Adrenal gland (tissue), 12 donors: Measurements from ENCODE around the gene VAPB. TPM values are rescaled to one million over a fixed set of nuclear protein-coding genes. Genes with fewer than 3 reads are reported as not detected.

Experiments
- DNase-seq, 7 donors: peaks; one replicate each; pipeline ENCODE4 v3.0.0-alpha.2; 2019 to 2020
- H3K27ac ChIP-seq, 5 donors: fragments of 200-600 bp; sonication (generic) in 4 of 5; 1 replicate in 3 of 5; 2 replicates in 2 of 5; pipeline versions ENCODE4 v1.5.1 to v1.8.0; 2016 to 2020; ENCODE audit warnings: mild to moderate bottlenecking in 1 of 5
- H3K27me3 ChIP-seq: fragments of 200-600 bp; 2 replicates; pipeline ENCODE4 v1.8.0; 2021
- H3K36me3 ChIP-seq, 2 donors: fragments of 200-600 bp; replicated peaks in 1 of 2; 1 replicate in 1 of 2; 2 replicates in 1 of 2; pipeline versions ENCODE4 v1.5.1 to v1.8.0; 2018 to 2022
- H3K4me1 ChIP-seq, 2 donors: fragments of 200-600 bp; replicated peaks in 1 of 2; 1 replicate in 1 of 2; 2 replicates in 1 of 2; pipeline versions ENCODE4 v1.5.1 to v1.8.0; 2018 to 2021
- H3K4me3 ChIP-seq, 4 donors: fragments of 200-600 bp; sonication (generic) in 3 of 4; one replicate each; pipeline ENCODE4 v1.5.1; 2016 to 2018
- H3K9me3 ChIP-seq, 3 donors: fragments of 200-600 bp; sonication (generic) in 1 of 3; replicated peaks in 1 of 3; 1 replicate in 2 of 3; 2 replicates in 1 of 3; pipeline versions ENCODE4 v1.5.1 to v1.8.0; 2016 to 2021
- POLR2A ChIP-seq, 2 donors: fragments of 450-650 bp; IDR thresholded peaks; one replicate each; pipeline ENCODE4 v1.6.1; 2017; ENCODE audit warnings: antibody characterized with exemption in 2 of 2, mild to moderate bottlenecking in 2 of 2, moderate library complexity in 1 of 2
- WGBS, 4 donors: extraction: QIAGEN DNeasy Blood & Tissue Kit in 2 of 4; methylation state at CpG; one replicate each; pipeline versions ENCODE4 v1.1.5 to v1.1.7; 2013 to 2017; 5-methylcytosine and 5-hydroxymethylcytosine counted together
- intact Hi-C, 2 donors: fragments of 100-400 bp; cut with DNase I; formaldehyde crosslinking; loops; one replicate each; pipeline versions ENCODE4 v1.14.1 to v1.15.0; 2022 to 2023
- polyA plus RNA-seq, 3 donors: library from polyadenylated mRNA; stranded (reverse); fragments of 200-250 nt in 2 of 3; fragments of 350-450 nt in 1 of 3; fragmentation: Illumina TruSeq in 1 of 3; extraction: RNeasy Lipid Tissue Mini Kit (QIAGEN cat#74804) in 1 of 3; gene quantifications; one replicate each; pipeline ENCODE4 v1.2.3, GENCODE V29; 2013 to 2014
- total RNA-seq, 9 donors: library from RNA; depleted of rRNA in 4 of 9; stranded (reverse); fragments of >200 nt in 4 of 9; fragments of 120-200 nt in 1 of 9; fragmentation: NEBNext Ultra II Directional in 1 of 9; extraction: Animal tissue kit (Norgen Biotek cat#: 25700) in 1 of 9; gene quantifications; one replicate each; pipeline versions ENCODE4 v1.1.0 to v1.2.4, GENCODE V29; 2013 to 2023
- TF ChIP-seq, protein P1 (sequence below), 6 experiments: fragments of 450-650 bp in 4 of 6; fragments of 200-600 bp in 2 of 6; sonication (generic) in 1 of 6; IDR thresholded peaks; 1 replicate in 5 of 6; 2 replicates in 1 of 6; pipeline versions ENCODE4 v1.5.1 to v1.8.0; 2016 to 2021; ENCODE audit warnings: antibody characterized with exemption in 6 of 6, mild to moderate bottlenecking in 2 of 6, moderate library complexity in 1 of 6
- donor health status: healthy with polysubstance abuse.
- donor health status: Bipolar disorder and iron deficiency.
- donor health status: DM: yes; HTN: yes; CAD: no.
- donor health status: DM: no; HTN: no; CAD: no.
- donor health status: DM: no; HTN: no; CAD: no.
- donor health status: DM: yes; HTN: yes; CAD: no.

Gene VAPB
- total and polyA plus RNA-seq, 12 donors = 24.6 to 162 (median 40.3) TPM

DNA sequence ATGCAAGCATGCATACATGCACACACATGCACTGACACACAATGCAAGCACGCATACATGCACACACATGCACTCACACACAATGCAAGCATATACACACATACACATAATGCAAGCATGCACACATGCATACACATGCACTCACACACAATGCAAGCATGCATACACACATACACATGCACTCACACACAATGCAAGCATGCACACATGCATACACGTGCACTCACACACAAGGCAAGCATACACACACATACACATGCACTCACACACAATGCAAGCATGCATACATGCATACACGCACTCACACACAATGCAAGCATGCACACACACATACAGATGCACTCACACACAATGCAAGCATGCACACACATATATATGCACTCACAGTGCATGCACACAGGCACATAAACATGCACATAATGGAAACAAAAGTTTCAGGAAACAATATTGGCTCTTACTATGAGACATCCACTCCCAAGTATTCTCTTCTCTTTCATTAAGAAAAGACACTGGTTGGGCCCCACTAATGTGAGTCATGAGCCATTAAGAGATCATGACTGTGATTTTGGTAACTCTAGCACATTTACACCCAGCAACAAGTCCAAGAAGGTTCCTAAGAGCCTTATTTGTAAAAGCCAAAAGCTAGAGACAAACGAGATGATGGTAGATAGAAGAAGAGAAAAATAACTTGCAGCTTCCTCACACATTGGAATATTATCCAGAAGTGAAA is 103.9 kb downstream of the VAPB start:
- no peak for DNase-seq
- 80 to 86% (median 84%) methylated on average over 4 of the region's 4 CpGs for WGBS, 4 donors
- intact Hi-C loops = no loop called here
- no peaks in the 10 kb centered on the region for H3K4me1 ChIP-seq
- TF ChIP-seq, protein P1, sequence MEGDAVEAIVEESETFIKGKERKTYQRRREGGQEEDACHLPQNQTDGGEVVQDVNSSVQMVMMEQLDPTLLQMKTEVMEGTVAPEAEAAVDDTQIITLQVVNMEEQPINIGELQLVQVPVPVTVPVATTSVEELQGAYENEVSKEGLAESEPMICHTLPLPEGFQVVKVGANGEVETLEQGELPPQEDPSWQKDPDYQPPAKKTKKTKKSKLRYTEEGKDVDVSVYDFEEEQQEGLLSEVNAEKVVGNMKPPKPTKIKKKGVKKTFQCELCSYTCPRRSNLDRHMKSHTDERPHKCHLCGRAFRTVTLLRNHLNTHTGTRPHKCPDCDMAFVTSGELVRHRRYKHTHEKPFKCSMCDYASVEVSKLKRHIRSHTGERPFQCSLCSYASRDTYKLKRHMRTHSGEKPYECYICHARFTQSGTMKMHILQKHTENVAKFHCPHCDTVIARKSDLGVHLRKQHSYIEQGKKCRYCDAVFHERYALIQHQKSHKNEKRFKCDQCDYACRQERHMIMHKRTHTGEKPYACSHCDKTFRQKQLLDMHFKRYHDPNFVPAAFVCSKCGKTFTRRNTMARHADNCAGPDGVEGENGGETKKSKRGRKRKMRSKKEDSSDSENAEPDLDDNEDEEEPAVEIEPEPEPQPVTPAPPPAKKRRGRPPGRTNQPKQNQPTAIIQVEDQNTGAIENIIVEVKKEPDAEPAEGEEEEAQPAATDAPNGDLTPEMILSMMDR (IDR thresholded peaks at IDR 0.05) = no peak
- TF ChIP-seq POLR2A (IDR thresholded peaks at IDR 0.05) = no peak
- no peaks in the 10 kb centered on the region for H3K9me3 ChIP-seq
- H3K27ac ChIP-seq = no peak overlapping the region
- H3K36me3 ChIP-seq = no peaks in the 10 kb centered on the region
- H3K27me3 ChIP-seq = no peaks in the 10 kb centered on the region
- H3K4me3 ChIP-seq = no peak overlapping the region

DNA sequence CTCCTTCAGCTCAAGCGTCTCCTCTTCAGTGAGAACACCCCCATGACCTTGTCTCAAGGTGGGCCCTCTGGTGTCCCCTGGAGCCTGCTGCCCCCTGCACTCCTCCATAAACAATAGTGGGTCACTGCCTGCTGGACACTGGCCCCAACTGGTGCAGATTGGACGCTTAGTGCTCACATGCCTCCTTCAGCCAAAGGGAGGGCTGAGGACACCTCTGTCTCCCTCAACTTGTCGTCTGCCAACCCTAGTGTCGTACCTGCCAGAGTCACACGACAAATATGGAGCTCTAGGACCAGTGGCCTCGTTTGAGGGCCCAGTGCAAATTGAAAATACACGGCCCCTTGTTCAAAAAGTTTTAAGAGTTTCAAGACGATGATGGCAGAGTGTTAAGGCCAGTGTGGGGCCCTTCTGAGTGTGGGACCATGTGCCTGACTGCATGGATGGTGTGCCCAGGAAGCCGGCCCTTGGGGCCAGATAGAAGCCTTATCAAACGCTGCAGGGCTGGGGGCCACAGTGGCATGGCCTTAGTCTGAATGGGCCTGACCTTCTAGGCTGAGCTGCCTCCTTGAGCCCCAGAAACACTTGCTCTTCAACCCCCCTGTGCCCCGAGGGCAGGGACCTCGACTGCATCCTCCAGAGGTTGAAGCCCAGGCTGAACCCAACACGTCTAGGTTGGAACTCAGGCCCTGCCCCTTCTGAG is 106.0 kb downstream of the VAPB start:
- Histone ChIP-seq H3K27me3 (no peaks in the 10 kb centered on the region), H3K36me3 (no peaks in the 10 kb centered on the region), H3K27ac (no peak overlapping the region), H3K9me3 (no peaks in the 10 kb centered on the region), H3K4me3 (no peak overlapping the region), H3K4me1 (no peaks in the 10 kb centered on the region)
- 87 to 94% (median 91%) methylated on average over 10 to 13 of the region's 13 CpGs for WGBS, 4 donors
- no peak for DNase-seq
- intact Hi-C loops = no loop called here
- TF ChIP-seq POLR2A (IDR thresholded peaks at IDR 0.05) = no peak
- TF ChIP-seq, protein P1 (IDR thresholded peaks at IDR 0.05) = no peak

DNA sequence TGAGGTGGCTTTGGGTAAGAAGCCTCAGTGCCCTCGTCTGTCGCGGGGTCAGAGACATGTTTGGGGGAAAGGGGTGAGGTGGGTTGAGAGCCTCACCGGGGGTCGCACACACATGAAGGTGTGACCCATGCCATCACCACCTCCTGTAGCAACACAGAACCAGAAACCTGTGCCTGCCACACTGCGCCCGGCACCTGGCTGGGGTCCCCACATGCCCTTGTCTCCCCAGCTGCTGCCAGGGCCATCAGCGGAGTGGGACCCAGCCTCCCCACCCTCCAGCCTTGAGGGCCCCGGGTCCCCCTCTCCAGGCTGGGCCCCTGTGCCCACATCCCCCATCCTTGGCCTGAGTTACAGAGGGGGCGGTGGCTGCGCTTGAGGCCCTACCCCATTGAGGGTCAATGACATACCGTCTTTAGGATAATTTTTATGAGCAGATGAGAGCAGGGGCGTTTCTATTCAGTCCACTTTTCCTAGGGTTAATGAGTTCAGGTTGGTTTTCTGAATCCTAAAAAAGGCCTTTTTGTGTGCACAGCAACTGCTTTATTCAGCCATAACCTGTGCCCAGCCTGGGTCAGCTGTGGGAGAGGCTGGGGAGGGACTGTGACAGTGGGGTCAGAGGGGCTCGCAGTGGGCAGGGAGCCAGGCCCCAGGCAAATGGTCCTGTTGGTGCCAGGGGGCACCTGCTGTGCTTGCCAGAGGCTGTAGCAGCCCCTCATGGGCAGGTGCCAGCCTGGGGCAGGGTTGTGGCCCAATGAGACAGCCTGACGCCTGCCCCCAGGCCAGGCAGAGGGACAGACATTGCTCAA is 106.8 kb downstream of the VAPB start:
- H3K4me1 ChIP-seq = no peaks in the 10 kb centered on the region
- H3K27me3 ChIP-seq = no peaks in the 10 kb centered on the region
- no peaks in the 10 kb centered on the region for H3K9me3 ChIP-seq
- no peak overlapping the region for H3K27ac ChIP-seq
- WGBS, 4 donors = 78 to 94% (median 92%) methylated on average over 3 to 15 of the region's 15 CpGs
- intact Hi-C loops = no loop called here
- TF ChIP-seq, protein P1 (IDR thresholded peaks at IDR 0.05) = no peak
- no peak for TF ChIP-seq POLR2A (IDR thresholded peaks at IDR 0.05)
- no peaks in the 10 kb centered on the region for H3K36me3 ChIP-seq
- DNase-seq = no peak
- no peak overlapping the region for H3K4me3 ChIP-seq

GRCh38 chr20:58496429-58496769 is 107.4 kb downstream of the VAPB start:
- H3K36me3 ChIP-seq = no peaks in the 10 kb centered on the region
- no peaks in the 10 kb centered on the region for H3K27me3 ChIP-seq
- intact Hi-C loops = no loop called here
- H3K27ac ChIP-seq = no peak overlapping the region
- TF ChIP-seq, protein P1 (IDR thresholded peaks at IDR 0.05) = no peak
- TF ChIP-seq POLR2A (IDR thresholded peaks at IDR 0.05) = no peak
- no peaks in the 10 kb centered on the region for H3K4me1 ChIP-seq
- no peaks in the 10 kb centered on the region for H3K9me3 ChIP-seq
- 94 to 100% (median 96%) methylated on average over 2 to 6 of the region's 6 CpGs for WGBS, 4 donors
- H3K4me3 ChIP-seq = no peak overlapping the region
- no peak for DNase-seq
